ENCODE results near the gene AP1S1. TPM values are rescaled to one million over a fixed set of nuclear protein-coding genes. Genes with fewer than 3 reads are reported as not detected.
A peak's percentile ranks its signal among the peaks of the same experiment; 100 is the strongest.
"Not testable (repeated sequence)": the region's sequence is repeated elsewhere in the genome, so short reads cannot be mapped to it uniquely, and the experiment has no call there.

AP1S1 gene
- total RNA-seq, 1 donor from 2014 or later, result 10.7 TPM

GRCh38 chr7:101115215-101115614 is 39.1 kb upstream of the AP1S1 start:
- intact Hi-C loops (cut with micrococcal nuclease), result no loop called here
- no peak overlapping the region for H3K27ac ChIP-seq (replicated peaks)

GRCh38 chr7:101116898-101117297 is 37.4 kb upstream of the AP1S1 start:
- peaks cover 30% of the 10 kb centered on the region for H3K4me1 ChIP-seq
- H3K27me3 ChIP-seq (ENCODE audit: low read depth), result no peaks in the 10 kb centered on the region
- intact Hi-C loops (cut with micrococcal nuclease), result no loop called here
- H3K27ac ChIP-seq (replicated peaks), result peak overlapping the region; percentile 27
- H3K36me3 ChIP-seq, result no peaks in the 10 kb centered on the region
- H3K9me3 ChIP-seq (replicated peaks), result no peaks in the 10 kb centered on the region
- DNase-seq, result no peak
- no peak overlapping the region for H3K4me3 ChIP-seq
- TF ChIP-seq CTCF (IDR thresholded peaks at IDR 0.05; ENCODE audit: borderline replicate concordance), result no peak

More at GRCh38 chr7:101115215-101115614, 39.1 kb upstream of the AP1S1 start:
- Histone ChIP-seq H3K9me3 (replicated peaks) (no peaks in the 10 kb centered on the region), H3K4me1 (peaks cover 31% of the 10 kb centered on the region), H3K27me3 (ENCODE audit: low read depth) (no peaks in the 10 kb centered on the region), H3K4me3 (no peak overlapping the region), H3K36me3 (no peaks in the 10 kb centered on the region)
- DNase-seq, result no peak
- no peak for TF ChIP-seq CTCF (IDR thresholded peaks at IDR 0.05; ENCODE audit: borderline replicate concordance)

GRCh38 chr7:101118856-101119255 is 35.4 kb upstream of the AP1S1 start:
- H3K4me1 ChIP-seq, result peaks cover 34% of the 10 kb centered on the region
- no peak overlapping the region for H3K27ac ChIP-seq (replicated peaks)
- DNase-seq, result no peak
- no peak overlapping the region for H3K4me3 ChIP-seq
- H3K36me3 ChIP-seq, result no peaks in the 10 kb centered on the region
- H3K27me3 ChIP-seq (ENCODE audit: low read depth), result no peaks in the 10 kb centered on the region
- intact Hi-C loops (cut with micrococcal nuclease), result no loop called here
- TF ChIP-seq CTCF (IDR thresholded peaks at IDR 0.05; ENCODE audit: borderline replicate concordance), result no peak
- H3K9me3 ChIP-seq (replicated peaks), result no peaks in the 10 kb centered on the region

GRCh38 chr7:101119876-101120275 is 34.4 kb upstream of the AP1S1 start:
- Histone ChIP-seq H3K9me3 (replicated peaks) (no peaks in the 10 kb centered on the region), H3K4me1 (peaks cover 42% of the 10 kb centered on the region), H3K4me3 (no peak overlapping the region), H3K27ac (replicated peaks) (no peak overlapping the region), H3K36me3 (no peaks in the 10 kb centered on the region), H3K27me3 (ENCODE audit: low read depth) (no peaks in the 10 kb centered on the region)
- TF ChIP-seq CTCF (IDR thresholded peaks at IDR 0.05; ENCODE audit: borderline replicate concordance), result no peak
- intact Hi-C loops (cut with micrococcal nuclease), result no loop called here
- no peak for DNase-seq

GRCh38 chr7:101120315-101120714 is 34.0 kb upstream of the AP1S1 start:
- DNase-seq, result no peak
- Histone ChIP-seq H3K9me3 (replicated peaks) (no peaks in the 10 kb centered on the region), H3K27ac (replicated peaks) (no peak overlapping the region), H3K36me3 (no peaks in the 10 kb centered on the region), H3K4me1 (peaks cover 46% of the 10 kb centered on the region), H3K27me3 (ENCODE audit: low read depth) (no peaks in the 10 kb centered on the region), H3K4me3 (no peak overlapping the region)
- TF ChIP-seq CTCF (IDR thresholded peaks at IDR 0.05; ENCODE audit: borderline replicate concordance), result no peak
- intact Hi-C loops (cut with micrococcal nuclease), result no loop called here

- peak overlapping the region; percentile 57 for H3K4me3 ChIP-seq
- H3K27ac ChIP-seq (replicated peaks), result peak overlapping the region; percentile 88
- H3K9me3 ChIP-seq (replicated peaks); H3K36me3 ChIP-seq; H3K27me3 ChIP-seq (ENCODE audit: low read depth); intact Hi-C loops (cut with micrococcal nuclease); DNase-seq: not testable (repeated sequence)
- peaks cover 59% of the 10 kb centered on the region for H3K4me1 ChIP-seq
Measured at GRCh38 chr7:101121631-101121990, 32.7 kb upstream of the AP1S1 start.
